ENCODE data around the gene SNCG. TPM values are rescaled to one million over a fixed set of nuclear protein-coding genes. Genes with fewer than 3 reads are reported as not detected.
"Not testable (repeated sequence)": the region's sequence is repeated elsewhere in the genome, so short reads cannot be mapped to it uniquely, and the experiment has no call there.

SNCG gene
- total RNA-seq, 1 experiment from 2014 or later = 38.1 TPM

GRCh38 chr10:86972613-86973380 lies 14.4 kb downstream of the SNCG start:
- no peak overlapping the region for H3K4me3 ChIP-seq
- no peaks in the 10 kb centered on the region for H3K9me3 ChIP-seq (replicated peaks)

DNA sequence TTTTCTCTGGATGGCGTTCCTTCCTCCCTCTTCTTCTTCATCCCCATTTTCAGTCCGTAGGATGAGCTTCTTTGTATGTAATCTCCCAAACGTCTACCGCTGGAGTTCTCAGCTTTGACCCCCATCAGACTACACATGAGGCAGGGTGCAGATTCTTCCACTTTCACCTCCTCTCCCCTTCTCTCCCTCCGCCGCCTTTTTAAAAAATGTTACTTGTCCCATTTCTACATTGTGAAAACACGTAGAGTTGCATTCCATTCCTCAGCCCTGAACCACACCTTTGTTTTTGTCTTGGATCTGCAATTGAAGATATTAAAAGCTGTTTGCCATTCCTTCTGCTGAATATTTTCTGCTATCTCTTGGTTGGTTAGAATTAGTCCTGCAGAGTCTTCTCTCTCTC lies 16.1 kb downstream of the SNCG start:
- Histone ChIP-seq H3K36me3 (no peaks in the 10 kb centered on the region), H3K9me3 (replicated peaks) (no peaks in the 10 kb centered on the region), H3K4me1 (peaks cover 14% of the 10 kb centered on the region), H3K27me3 (no peaks in the 10 kb centered on the region), H3K4me3 (no peak overlapping the region), H3K27ac (no peak overlapping the region)
- no peak for DNase-seq

More at GRCh38 chr10:86972613-86973380, 14.4 kb downstream of the SNCG start:
- DNase-seq = no peak
- H3K4me1 ChIP-seq = peaks cover 14% of the 10 kb centered on the region
- H3K27me3 ChIP-seq = no peaks in the 10 kb centered on the region
- H3K27ac ChIP-seq = no peak overlapping the region
- no peaks in the 10 kb centered on the region for H3K36me3 ChIP-seq

DNA sequence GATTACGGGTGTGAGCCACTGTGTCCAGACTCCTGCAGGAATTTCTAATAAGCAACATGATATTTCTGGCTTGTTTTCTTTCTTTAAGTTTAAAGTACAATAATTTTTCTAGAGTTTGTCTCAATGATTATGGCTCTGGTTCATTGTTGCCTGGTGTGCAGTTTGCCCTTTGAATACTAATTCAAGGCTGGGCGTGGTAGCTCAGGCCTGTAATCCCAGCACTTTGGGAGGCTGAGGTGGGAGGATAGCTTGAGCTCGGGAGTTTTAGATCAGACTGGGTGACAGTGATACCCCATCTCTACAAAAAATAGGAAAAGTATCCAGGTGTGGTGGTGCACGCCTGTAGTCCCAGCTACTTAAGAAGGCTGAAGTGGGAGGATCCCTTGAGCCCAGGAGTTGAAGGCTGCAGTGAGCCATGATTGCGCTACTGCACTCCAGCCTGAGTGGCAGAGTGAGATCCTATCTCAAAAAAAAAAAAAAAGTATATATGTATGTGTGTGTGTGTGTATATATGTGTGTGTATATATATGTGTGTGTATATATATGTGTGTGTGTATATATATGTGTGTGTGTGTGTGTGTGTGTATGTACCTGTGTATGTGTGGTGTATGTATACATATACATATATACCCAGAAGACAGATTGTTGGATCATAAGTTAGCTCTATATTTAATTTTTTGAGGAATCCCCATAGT lies 18.1 kb downstream of the SNCG start:
- H3K27me3 ChIP-seq = no peaks in the 10 kb centered on the region
- peaks cover 11% of the 10 kb centered on the region; the same call in 1 of the 2 replicates for H3K4me1 ChIP-seq
- no peak overlapping the region for H3K27ac ChIP-seq
- no peaks in the 10 kb centered on the region for H3K36me3 ChIP-seq
- H3K9me3 ChIP-seq (replicated peaks) = no peaks in the 10 kb centered on the region
- no peak for DNase-seq
- no peak overlapping the region for H3K4me3 ChIP-seq

- H3K36me3 ChIP-seq; H3K4me3 ChIP-seq; H3K9me3 ChIP-seq (replicated peaks); H3K27me3 ChIP-seq; H3K27ac ChIP-seq: not testable (repeated sequence)
- DNase-seq = peak in 1 of 2 experiments; percentile 42
- H3K4me1 ChIP-seq = peaks cover 11% of the 10 kb centered on the region; the same call in 1 of the 2 replicates
Measured at GRCh38 chr10:86978457-86978856, 20.1 kb downstream of the SNCG start.

DNA sequence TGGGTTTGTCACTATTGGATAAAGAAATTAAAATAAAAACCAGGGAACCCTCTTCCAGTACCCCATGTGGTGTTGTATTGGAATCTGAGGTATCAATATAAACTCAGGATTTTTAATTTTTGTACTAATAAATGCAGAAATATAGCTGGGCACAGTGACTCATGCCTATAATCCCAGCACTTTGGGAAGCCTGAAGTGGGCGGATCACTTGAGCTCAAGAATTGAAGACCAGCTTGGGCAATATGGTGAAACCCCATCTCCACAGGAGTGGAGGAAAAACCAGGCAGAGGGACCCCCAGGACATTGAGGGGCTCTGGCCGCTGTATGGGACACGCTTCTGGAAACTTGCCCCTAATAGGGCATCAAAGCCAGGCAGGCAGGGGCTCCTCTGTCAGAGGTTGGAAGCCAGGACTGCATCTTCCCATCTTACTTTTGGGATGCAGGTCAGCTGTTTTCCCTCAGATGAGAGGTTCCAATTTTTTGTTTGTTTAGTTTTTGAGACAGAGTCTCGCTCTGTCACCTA lies 21.0 kb downstream of the SNCG start:
- no peaks in the 10 kb centered on the region for H3K36me3 ChIP-seq
- H3K27me3 ChIP-seq = no peaks in the 10 kb centered on the region
- peaks cover 11% of the 10 kb centered on the region; the same call in 1 of the 2 replicates for H3K4me1 ChIP-seq
- H3K4me3 ChIP-seq = no peak overlapping the region
- no peaks in the 10 kb centered on the region for H3K9me3 ChIP-seq (replicated peaks)
- no peak for DNase-seq
- no peak overlapping the region for H3K27ac ChIP-seq

- Histone ChIP-seq H3K4me3 (no peak overlapping the region), H3K9me3 (replicated peaks) (no peaks in the 10 kb centered on the region), H3K27ac (no peak overlapping the region), H3K36me3 (no peaks in the 10 kb centered on the region), H3K4me1 (peaks cover 11% of the 10 kb centered on the region; the same call in 1 of the 2 replicates), H3K27me3 (no peaks in the 10 kb centered on the region)
- DNase-seq = peak in 1 of 2 experiments; percentile 27
Measured at GRCh38 chr10:86979977-86980448, 21.6 kb downstream of the SNCG start.

DNA sequence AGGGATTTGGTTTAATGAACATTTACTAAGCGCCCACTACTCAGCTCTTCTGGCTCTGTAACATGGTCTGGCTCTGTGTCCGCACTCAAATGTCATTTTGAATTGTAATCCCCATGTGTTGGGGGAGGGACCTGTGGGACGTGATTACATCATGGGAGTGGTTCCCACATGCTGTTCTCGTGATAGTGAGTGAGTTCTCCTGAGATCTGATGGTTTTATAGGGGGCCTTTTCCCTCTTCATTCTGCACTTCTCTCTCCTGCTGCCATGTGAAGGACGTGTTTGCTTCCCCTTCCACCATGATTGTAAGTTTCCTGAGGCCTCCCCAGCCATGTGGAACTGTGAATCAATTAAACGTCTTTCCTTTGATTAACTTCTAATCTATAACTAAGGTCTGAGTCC lies 22.6 kb downstream of the SNCG start:
- not testable (repeated sequence) for DNase-seq; H3K9me3 ChIP-seq (replicated peaks); H3K27ac ChIP-seq; H3K4me3 ChIP-seq; H3K27me3 ChIP-seq; H3K36me3 ChIP-seq
- H3K4me1 ChIP-seq = peaks cover 11% of the 10 kb centered on the region; the same call in 1 of the 2 replicates

- Histone ChIP-seq H3K27me3 (no peaks in the 10 kb centered on the region), H3K4me1 (peaks cover 11% of the 10 kb centered on the region; the same call in 1 of the 2 replicates), H3K36me3 (no peaks in the 10 kb centered on the region), H3K4me3 (no peak overlapping the region), H3K9me3 (replicated peaks) (no peaks in the 10 kb centered on the region), H3K27ac (no peak overlapping the region)
- DNase-seq = no peak
Measured at GRCh38 chr10:86981716-86982115, 23.3 kb downstream of the SNCG start.

DNA sequence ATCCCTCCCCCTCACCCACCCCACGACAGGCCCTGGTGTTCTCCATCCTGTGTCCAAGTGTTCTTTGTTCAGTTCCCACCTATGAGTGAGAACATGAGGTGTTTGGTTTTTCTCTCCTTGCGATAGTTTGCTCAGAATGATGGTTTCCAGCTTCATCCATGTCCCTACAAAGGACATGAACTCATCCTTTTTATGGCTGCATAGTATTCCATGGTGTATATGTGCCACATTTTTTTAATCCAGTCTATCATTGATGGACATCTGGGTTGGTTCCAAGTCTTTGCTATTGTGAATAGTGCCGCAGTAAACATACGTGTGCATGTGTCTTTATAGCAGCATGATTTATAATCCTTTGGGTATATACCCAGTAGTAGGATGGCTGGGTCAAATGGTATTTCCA lies 26.1 kb downstream of the SNCG start:
- not testable (repeated sequence) for H3K27ac ChIP-seq; H3K4me3 ChIP-seq; H3K27me3 ChIP-seq; H3K4me1 ChIP-seq; H3K9me3 ChIP-seq (replicated peaks); DNase-seq; H3K36me3 ChIP-seq

DNA sequence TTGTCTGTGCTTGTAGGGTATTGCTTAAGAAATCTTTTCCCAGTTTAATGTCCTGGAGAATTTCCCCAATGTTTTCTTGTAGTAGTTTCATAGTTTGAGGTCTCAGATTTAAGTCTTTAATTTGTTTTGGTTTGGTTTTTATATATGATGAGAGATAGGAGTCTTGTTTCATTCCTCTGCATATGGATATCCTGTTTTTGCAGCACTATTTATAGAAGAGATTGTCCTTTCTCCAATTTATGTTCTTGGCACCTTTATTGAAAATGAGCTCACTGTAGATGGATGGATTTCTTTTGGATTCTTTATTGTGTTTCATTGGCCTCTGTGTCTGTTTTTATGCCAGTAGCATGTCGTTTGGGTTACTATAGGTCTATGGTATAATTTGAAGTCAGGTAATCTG lies 30.1 kb downstream of the SNCG start:
- H3K4me1 ChIP-seq = no peaks in the 10 kb centered on the region
- no peaks in the 10 kb centered on the region for H3K36me3 ChIP-seq
- no peak overlapping the region for H3K27ac ChIP-seq
- no peaks in the 10 kb centered on the region for H3K27me3 ChIP-seq
- H3K9me3 ChIP-seq (replicated peaks) = no peaks in the 10 kb centered on the region
- H3K4me3 ChIP-seq = no peak overlapping the region
- no peak for DNase-seq

- not testable (repeated sequence) for H3K36me3 ChIP-seq; H3K4me3 ChIP-seq; H3K27ac ChIP-seq; H3K27me3 ChIP-seq; H3K9me3 ChIP-seq (replicated peaks); DNase-seq; H3K4me1 ChIP-seq
Measured at GRCh38 chr10:86991362-86991761, 33.0 kb downstream of the SNCG start.

DNA sequence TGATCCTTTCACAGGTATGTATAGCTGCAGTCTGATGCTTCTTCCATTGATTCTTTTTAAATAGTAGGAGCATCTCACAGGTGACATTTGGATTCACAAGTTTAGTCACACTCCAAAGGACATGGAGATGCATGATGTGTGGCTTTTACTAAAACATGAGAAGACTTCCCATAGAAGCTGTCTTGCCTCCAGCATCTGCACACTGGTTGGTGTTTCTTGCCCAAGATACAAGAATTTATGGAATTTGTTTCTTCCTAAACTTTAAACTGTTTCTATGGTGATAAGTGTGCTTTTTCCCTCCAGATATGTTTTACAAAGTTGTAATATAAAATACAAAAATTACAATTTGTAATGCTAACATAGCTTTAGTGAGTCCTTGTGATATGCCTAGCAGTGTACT lies 34.1 kb downstream of the SNCG start:
- H3K9me3 ChIP-seq (replicated peaks) = no peaks in the 10 kb centered on the region
- no peaks in the 10 kb centered on the region for H3K36me3 ChIP-seq
- H3K4me1 ChIP-seq = no peaks in the 10 kb centered on the region
- no peak overlapping the region for H3K4me3 ChIP-seq
- H3K27ac ChIP-seq = no peak overlapping the region
- DNase-seq = no peak
- H3K27me3 ChIP-seq = no peaks in the 10 kb centered on the region

GRCh38 chr10:86992929-86993328 lies 34.5 kb downstream of the SNCG start:
- Histone ChIP-seq H3K4me1 (no peaks in the 10 kb centered on the region), H3K36me3 (no peaks in the 10 kb centered on the region)

GRCh38 chr10:86999802-87000403 lies 41.5 kb downstream of the SNCG start:
- H3K36me3 ChIP-seq; H3K9me3 ChIP-seq (replicated peaks); H3K27me3 ChIP-seq; H3K4me3 ChIP-seq; H3K4me1 ChIP-seq; H3K27ac ChIP-seq; DNase-seq: not testable (repeated sequence)

More at GRCh38 chr10:86992929-86993328, 34.5 kb downstream of the SNCG start:
- no peak overlapping the region for H3K27ac ChIP-seq
- H3K4me3 ChIP-seq = no peak overlapping the region
- no peaks in the 10 kb centered on the region for H3K9me3 ChIP-seq (replicated peaks)
- no peaks in the 10 kb centered on the region for H3K27me3 ChIP-seq
- no peak for DNase-seq

GRCh38 chr10:87000491-87000890 lies 42.1 kb downstream of the SNCG start:
- DNase-seq = no peak
- Histone ChIP-seq H3K4me1 (no peaks in the 10 kb centered on the region), H3K9me3 (replicated peaks) (no peaks in the 10 kb centered on the region), H3K4me3 (no peak overlapping the region), H3K27ac (no peak overlapping the region), H3K36me3 (no peaks in the 10 kb centered on the region), H3K27me3 (no peaks in the 10 kb centered on the region)

Data from SJCRH30 (cell line).